SK-N-SH treated with all-trans-retinoic acid at 6 μM for 48 hours (cell line): ENCODE data around the gene SLC3A2.

Experiments
- ARNTL ChIP-seq: fragments of 450-650 bp; formaldehyde crosslinking; IDR thresholded peaks from 2 replicates; pipeline ENCODE4 v1.5.0; 2020; ENCODE audit warnings: low read depth, mild to moderate bottlenecking, moderate library complexity, borderline replicate concordance
- BACH2 ChIP-seq: fragments of 250-450 bp; sonication (Bioruptor Pico); IDR thresholded peaks from 2 replicates; pipeline ENCODE4 v1.9.0; 2021; ENCODE audit warnings: mild to moderate bottlenecking, borderline replicate concordance
- CSDC2 ChIP-seq: fragments of 250-450 bp; sonication (Bioruptor Pico); IDR thresholded peaks from 2 replicates; pipeline ENCODE4 v1.5.0; 2020; ENCODE audit warnings: mild to moderate bottlenecking, moderate library complexity
- CSRNP3 ChIP-seq: fragments of 250-450 bp; sonication (Bioruptor Pico); IDR thresholded peaks from 2 replicates; pipeline ENCODE4 v1.5.1; 2021; ENCODE audit warnings: mild to moderate bottlenecking, moderate library complexity
- ESRRG ChIP-seq: fragments of 250-450 bp; sonication (Bioruptor Pico); IDR thresholded peaks from 2 replicates; pipeline ENCODE4 v1.6.1; 2021; ENCODE audit warnings: mild to moderate bottlenecking
- GLIS3 ChIP-seq: fragments of 250-450 bp; sonication (Bioruptor Pico); IDR thresholded peaks from 2 replicates; pipeline ENCODE4 v1.5.0; 2020; ENCODE audit warnings: mild to moderate bottlenecking, moderate library complexity
- OSR1 ChIP-seq: fragments of 250-450 bp; sonication (Bioruptor Pico); IDR thresholded peaks from 2 replicates; pipeline ENCODE4 v1.8.0; 2022; ENCODE audit warnings: moderate library complexity, mild to moderate bottlenecking, inconsistent platforms
- PPARA ChIP-seq: fragments of 250-450 bp; sonication (Bioruptor Pico); IDR thresholded peaks from 2 replicates; pipeline ENCODE4 v1.5.0; 2020; ENCODE audit warnings: mild to moderate bottlenecking, borderline replicate concordance
- ZC3H10 ChIP-seq: fragments of 250-450 bp; sonication (Bioruptor Pico); IDR thresholded peaks from 2 replicates; pipeline ENCODE4 v1.5.1; 2021; ENCODE audit warnings: mild to moderate bottlenecking, moderate library complexity
- ZFP3 ChIP-seq: fragments of 250-450 bp; sonication (Bioruptor Pico); IDR thresholded peaks from 2 replicates; pipeline ENCODE4 v1.5.0; 2020; ENCODE audit warnings: mild to moderate bottlenecking, moderate library complexity
- ZNF8 ChIP-seq: fragments of 450-650 bp; formaldehyde crosslinking; IDR thresholded peaks from 2 replicates; pipeline ENCODE4 v1.5.0; 2020; ENCODE audit warnings: mild to moderate bottlenecking, moderate library complexity

GRCh38 chr11:62854013-62854824, 26.5 kb upstream of the SLC3A2 start:
- TF ChIP-seq ZNF8 (CRISPR knock-in tag) (no peak), GLIS3 (no peak), ZC3H10 (CRISPR knock-in tag) (no peak), CSDC2 (CRISPR knock-in tag) (no peak), CSRNP3 (CRISPR knock-in tag) (no peak), ARNTL (CRISPR knock-in tag) (no peak), ZFP3 (CRISPR knock-in tag) (no peak), BACH2 (CRISPR knock-in tag) (no peak), OSR1 (CRISPR knock-in tag) (no peak), ESRRG (CRISPR knock-in tag) (no peak), PPARA (CRISPR knock-in tag) (no peak)
